ENCODE data around the gene MARCHF6.
"Not testable (repeated sequence)": the region's sequence is repeated elsewhere in the genome, so short reads cannot be mapped to it uniquely, and the experiment has no call there.

Gene MARCHF6

DNA sequence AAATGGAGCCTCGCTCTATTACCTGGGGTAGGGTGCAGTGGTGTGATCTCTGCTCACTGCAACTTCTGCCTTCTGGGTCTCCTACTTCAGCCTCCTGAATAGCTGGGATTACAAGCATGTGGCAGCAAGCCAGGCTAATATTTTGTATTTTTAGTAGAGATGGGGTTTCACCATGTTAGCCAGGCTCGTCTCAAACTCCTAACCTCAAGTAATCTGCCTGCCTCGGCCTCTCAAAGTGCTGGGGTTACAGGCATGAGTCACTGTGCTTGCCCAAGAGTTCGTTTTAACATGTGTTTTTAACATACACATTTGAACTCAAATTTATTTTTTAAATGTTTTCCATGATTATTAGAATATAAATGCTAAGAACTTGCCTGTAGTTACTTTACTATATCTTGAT, 34.2 kb downstream of the MARCHF6 start:
- no peak for DNase-seq

DNA sequence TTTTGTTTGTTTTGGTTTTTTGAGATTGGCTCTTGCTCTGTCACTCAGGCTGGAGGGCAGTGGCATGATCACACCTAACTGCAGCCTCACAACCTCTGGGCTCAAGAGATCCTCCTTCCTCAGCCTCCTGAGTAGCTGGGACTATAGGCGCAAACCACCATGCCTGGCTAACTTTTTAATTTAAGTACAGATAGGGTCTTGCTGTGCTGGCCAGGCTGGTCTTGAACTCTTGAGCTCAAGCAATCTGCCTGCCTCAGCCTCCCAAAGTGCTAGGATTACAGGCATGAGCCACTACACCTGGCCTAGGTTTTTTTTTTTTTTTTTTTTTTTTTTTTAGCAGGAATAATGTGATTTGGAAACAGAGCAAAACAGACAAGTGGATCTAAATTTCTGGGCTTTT, 37.6 kb downstream of the MARCHF6 start:
- DNase-seq, result no peak

DNA sequence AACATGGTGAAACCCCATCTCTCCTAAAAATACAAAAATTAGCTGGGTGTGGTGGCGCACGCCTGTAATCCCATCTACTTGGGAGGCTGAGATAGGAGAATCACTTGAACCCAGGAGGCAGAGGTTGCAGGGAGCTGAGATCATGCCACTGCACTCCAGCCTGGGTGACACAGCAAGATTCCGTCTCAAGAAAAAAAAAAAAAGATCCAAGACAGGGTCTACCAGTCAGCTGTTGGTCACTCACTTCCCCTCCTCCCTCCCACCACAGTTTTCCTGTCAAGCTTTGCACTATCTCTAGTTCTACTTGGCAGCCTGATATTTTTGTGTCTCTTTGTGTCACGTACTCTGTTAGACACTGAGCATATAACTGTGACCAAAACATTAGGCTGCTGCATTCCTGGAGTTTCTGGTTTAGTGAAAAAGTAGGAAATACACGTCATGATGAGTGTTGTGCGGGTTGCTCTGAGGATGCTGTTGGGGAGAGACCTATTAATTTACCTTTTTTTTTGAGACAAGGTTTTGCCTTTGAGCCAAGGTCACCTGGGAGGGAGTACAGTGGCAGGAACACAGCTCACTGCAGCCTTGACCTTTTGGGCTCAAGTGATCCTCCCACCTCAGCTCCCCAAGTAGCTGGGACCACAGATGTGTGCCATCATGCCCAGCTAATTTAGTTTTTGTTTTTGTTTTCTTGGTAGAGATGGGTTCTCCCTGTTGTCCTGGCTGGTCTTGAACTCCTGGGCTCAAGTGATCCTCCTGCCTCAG, 39.3 kb downstream of the MARCHF6 start:
- DNase-seq, result not testable (repeated sequence)

DNA sequence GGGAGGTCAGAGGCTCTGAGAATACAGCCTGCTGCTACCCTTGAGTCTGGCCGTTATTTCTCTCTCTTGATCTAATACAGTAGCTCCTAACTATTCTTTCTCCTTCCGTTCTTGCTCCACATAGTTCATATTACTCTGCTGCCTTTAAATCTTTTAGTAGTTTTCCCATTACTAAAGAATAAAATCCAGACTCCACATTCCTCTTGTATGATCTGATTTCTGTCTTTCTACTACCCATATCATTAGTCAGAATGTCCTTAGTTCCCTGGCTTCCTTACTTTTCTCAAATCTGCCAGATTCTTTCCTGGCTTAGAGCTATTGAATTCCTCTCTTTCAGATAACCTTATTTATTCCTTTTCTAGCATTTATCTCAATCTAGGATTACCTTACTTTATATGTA, 40.0 kb downstream of the MARCHF6 start:
- no peak for DNase-seq

DNA sequence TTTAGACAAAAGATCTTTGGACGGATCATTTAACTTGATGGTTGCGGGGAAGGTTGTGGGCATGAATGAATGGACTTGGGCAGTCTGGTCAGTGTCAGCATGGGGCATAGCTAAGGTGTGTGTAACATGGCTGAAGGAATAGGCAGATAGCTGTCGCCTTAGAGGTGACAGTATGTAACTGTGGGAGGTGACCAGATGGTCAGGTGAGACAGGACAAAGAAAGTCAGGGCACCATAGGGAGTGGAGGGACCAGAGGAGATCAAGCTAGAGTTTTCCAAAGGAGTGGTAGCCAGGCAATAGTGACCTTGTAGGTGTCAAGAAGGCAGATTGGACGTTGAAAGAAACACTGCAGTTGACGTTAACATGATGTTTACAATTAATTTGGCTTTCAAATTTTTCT, 43.1 kb downstream of the MARCHF6 start:
- DNase-seq, result no peak

DNA sequence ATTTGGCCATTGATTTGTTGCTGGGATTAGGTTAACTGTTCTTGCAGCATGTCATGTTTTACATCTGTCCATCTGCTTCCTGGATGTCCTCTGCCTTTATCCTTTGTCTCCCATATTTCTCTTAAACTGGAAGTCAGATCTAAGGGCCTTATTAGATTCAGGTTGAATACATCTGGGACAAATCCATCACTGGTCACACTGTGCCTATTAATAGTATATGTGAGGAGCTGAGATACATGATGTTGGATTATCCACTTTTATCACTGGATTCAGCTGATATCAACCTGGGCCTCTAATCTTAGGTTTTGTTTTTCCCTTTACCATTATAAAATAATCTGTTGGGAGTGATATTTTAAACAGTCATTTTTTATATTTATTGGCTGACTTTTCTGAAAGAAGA, 46.3 kb downstream of the MARCHF6 start:
- DNase-seq, result no peak

DNA sequence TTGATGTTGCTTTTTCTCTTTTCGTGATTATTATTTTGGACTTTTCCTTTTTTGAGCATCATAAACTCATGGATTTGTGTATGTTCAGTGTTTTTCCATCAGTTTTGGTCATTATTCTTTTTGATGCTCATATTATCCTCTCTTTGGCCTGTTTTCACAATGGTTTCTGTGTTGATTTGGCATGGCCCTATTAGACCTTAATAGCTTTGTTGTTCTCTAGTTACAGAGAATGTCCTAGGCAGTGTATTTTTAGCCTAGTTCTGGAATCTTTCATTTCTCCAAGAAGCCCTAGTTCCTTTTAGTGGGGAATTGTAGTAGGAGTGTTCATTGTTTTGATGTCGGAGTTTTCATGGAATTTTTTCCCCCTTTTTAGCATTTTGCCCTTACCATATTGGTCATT, 46.9 kb downstream of the MARCHF6 start:
- DNase-seq, result no peak

DNA sequence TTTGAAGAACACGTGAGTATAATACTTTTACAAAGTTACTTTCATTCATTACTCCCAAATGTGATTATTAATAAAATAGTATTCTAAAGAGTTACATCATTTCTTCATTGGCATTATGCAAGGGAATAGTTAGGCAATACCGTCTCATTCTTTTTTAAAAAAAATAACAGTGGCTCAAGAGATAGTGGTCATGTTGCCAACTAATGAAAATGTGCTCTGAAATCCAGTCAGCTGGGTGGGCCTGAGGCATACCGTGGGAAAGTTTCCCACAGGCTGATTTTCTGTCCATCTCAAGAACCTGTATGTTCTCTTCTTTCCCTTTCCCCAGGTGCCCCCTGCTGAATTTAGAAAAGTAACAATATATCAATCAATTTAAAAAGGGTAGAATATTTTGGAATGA, 47.3 kb downstream of the MARCHF6 start:
- DNase-seq, result no peak

DNA sequence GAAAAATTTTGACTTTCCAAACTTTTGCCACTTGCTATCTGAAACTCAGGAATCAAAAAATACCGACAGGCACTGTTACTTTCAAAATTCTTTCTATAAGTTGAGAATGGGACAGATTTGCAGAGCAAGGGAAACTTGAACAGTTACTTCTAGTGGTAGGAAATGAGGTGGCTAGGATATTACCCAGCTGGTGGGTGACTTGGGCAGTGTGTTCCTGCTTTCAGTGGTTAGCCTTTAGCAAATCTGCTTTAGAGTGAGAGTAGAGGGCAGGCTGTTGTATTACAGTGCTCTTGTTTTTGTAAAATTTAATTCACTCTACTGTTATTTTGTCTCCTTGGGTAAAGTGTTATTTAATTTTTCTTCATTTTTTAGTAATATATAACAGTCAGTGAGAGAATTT, 48.0 kb downstream of the MARCHF6 start:
- DNase-seq, result no peak

All from activated CD8-positive, alpha-beta memory T cell treated with anti-CD3 and anti-CD28 coated beads for 24 hours (primary cell).